ENCODE measurements around the gene FCHO1.

The FCHO1 gene

GRCh38 chr19:17751103-17751911 lies at the start of gene FCHO1:
Gene FCHO1, plus strand, starts transcription at chr19:17751477. Its CDS starts 3,688 bp downstream, at chr19:17755165.
- peaks cover 37% of the 10 kb centered on the region for H3K36me3 ChIP-seq (ENCODE audit: control insufficient read depth, low read length)
- H3F3A ChIP-seq (ENCODE audit: control insufficient read depth, insufficient read depth) = peaks cover 37% of the 10 kb centered on the region
- no peak for TF ChIP-seq EZH2phosphoT487 (IDR thresholded peaks at IDR 0.05; ENCODE audit: borderline replicate concordance, low read length)
- TF ChIP-seq, protein P1, sequence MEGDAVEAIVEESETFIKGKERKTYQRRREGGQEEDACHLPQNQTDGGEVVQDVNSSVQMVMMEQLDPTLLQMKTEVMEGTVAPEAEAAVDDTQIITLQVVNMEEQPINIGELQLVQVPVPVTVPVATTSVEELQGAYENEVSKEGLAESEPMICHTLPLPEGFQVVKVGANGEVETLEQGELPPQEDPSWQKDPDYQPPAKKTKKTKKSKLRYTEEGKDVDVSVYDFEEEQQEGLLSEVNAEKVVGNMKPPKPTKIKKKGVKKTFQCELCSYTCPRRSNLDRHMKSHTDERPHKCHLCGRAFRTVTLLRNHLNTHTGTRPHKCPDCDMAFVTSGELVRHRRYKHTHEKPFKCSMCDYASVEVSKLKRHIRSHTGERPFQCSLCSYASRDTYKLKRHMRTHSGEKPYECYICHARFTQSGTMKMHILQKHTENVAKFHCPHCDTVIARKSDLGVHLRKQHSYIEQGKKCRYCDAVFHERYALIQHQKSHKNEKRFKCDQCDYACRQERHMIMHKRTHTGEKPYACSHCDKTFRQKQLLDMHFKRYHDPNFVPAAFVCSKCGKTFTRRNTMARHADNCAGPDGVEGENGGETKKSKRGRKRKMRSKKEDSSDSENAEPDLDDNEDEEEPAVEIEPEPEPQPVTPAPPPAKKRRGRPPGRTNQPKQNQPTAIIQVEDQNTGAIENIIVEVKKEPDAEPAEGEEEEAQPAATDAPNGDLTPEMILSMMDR (IDR thresholded peaks at IDR 0.05; ENCODE audit: low read depth, low read length, poor library complexity, severe bottlenecking) = no peak
- H3K27me3 ChIP-seq (ENCODE audit: control insufficient read depth, low read length) = no peaks in the 10 kb centered on the region
- 0 out of 2 replicates have a peak, but pooled peaks cover 7% of the 10 kb centered on the region for H4K20me1 ChIP-seq (ENCODE audit: control insufficient read depth, insufficient read depth, low read depth, low read length)
- no peaks in the 10 kb centered on the region for H3K9me3 ChIP-seq (ENCODE audit: control insufficient read depth, insufficient read depth, low read length)
- H3K9me2 ChIP-seq (replicated peaks; ENCODE audit: control insufficient read depth, low read length) = no peaks in the 10 kb centered on the region
- peaks cover 61% of the 10 kb centered on the region for H3K79me2 ChIP-seq (ENCODE audit: control insufficient read depth, low read length)
- peak within 1 kb of the TSS; percentile 97 for H3K4me3 ChIP-seq (ENCODE audit: low read length)
- H3K4me1 ChIP-seq (ENCODE audit: control insufficient read depth, low read length) = peaks cover 86% of the 10 kb centered on the region
- peak within 1 kb of the TSS; percentile 94 for H3K4me2 ChIP-seq (ENCODE audit: low read length)
- peak within 1 kb of the TSS; percentile 94 for H3K27ac ChIP-seq (ENCODE audit: low read depth, low read length)

GRCh38 chr19:17703824-17704463 lies 47.3 kb upstream of the FCHO1 start:
- H3K79me2 ChIP-seq (ENCODE audit: control insufficient read depth, low read length) = no peaks in the 10 kb centered on the region
- no peak overlapping the region for H3K4me3 ChIP-seq (ENCODE audit: low read length)
- H3K4me1 ChIP-seq (ENCODE audit: control insufficient read depth, low read length) = no peaks in the 10 kb centered on the region
- no peaks in the 10 kb centered on the region for H3K9me3 ChIP-seq (ENCODE audit: control insufficient read depth, insufficient read depth, low read length)
- H3K27ac ChIP-seq (ENCODE audit: low read depth, low read length) = no peak overlapping the region
- H3K9me2 ChIP-seq (replicated peaks; ENCODE audit: control insufficient read depth, low read length) = no peaks in the 10 kb centered on the region
- H4K20me1 ChIP-seq (ENCODE audit: control insufficient read depth, insufficient read depth, low read depth, low read length) = no peaks in the 10 kb centered on the region
- no peaks in the 10 kb centered on the region for H3K36me3 ChIP-seq (ENCODE audit: control insufficient read depth, low read length)
- TF ChIP-seq, protein P1 (IDR thresholded peaks at IDR 0.05; ENCODE audit: low read depth, low read length, poor library complexity, severe bottlenecking) = peak; percentile 99
- no peak for TF ChIP-seq EZH2phosphoT487 (IDR thresholded peaks at IDR 0.05; ENCODE audit: borderline replicate concordance, low read length)
- no peaks in the 10 kb centered on the region for H3F3A ChIP-seq (ENCODE audit: control insufficient read depth, insufficient read depth)
- H3K4me2 ChIP-seq (ENCODE audit: low read length) = no peak overlapping the region
- H3K27me3 ChIP-seq (ENCODE audit: control insufficient read depth, low read length) = peaks cover 2% of the 10 kb centered on the region

DNA sequence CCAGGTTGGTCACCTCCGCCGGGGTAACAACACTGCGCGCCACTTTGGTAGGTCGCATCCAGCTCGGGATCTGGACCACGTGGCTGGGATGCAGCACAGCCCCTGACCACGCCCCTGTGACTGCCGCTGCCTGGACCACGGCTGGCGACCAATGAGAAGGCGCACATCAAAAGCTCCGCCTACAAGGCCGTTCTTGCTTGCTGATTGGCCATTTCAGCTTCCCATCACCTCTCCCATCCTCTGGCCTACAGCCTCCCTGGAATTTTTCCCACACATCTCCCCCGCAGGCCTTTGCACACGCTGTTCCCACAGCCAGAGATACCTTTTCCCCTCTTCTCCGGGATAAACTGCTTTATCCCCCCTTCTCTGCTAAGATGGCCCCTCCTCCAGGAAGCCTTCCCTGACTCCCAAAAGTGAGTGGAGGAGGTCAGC lies 44.5 kb upstream of the FCHO1 start:
- no peak for TF ChIP-seq EZH2phosphoT487 (IDR thresholded peaks at IDR 0.05; ENCODE audit: borderline replicate concordance, low read length)
- TF ChIP-seq, protein P1 (IDR thresholded peaks at IDR 0.05; ENCODE audit: low read depth, low read length, poor library complexity, severe bottlenecking) = no peak
- Histone ChIP-seq H3K79me2 (ENCODE audit: control insufficient read depth, low read length) (no peaks in the 10 kb centered on the region), H3K36me3 (ENCODE audit: control insufficient read depth, low read length) (no peaks in the 10 kb centered on the region), H3K27ac (ENCODE audit: low read depth, low read length) (no peak overlapping the region), H3K4me3 (ENCODE audit: low read length) (no peak overlapping the region), H3K4me1 (ENCODE audit: control insufficient read depth, low read length) (no peaks in the 10 kb centered on the region), H3K9me3 (ENCODE audit: control insufficient read depth, insufficient read depth, low read length) (no peaks in the 10 kb centered on the region), H3K4me2 (ENCODE audit: low read length) (no peak overlapping the region), H3K27me3 (ENCODE audit: control insufficient read depth, low read length) (no peaks in the 10 kb centered on the region), H4K20me1 (ENCODE audit: control insufficient read depth, insufficient read depth, low read depth, low read length) (no peaks in the 10 kb centered on the region), H3K9me2 (replicated peaks; ENCODE audit: control insufficient read depth, low read length) (no peaks in the 10 kb centered on the region), H3F3A (ENCODE audit: control insufficient read depth, insufficient read depth) (no peaks in the 10 kb centered on the region)
